Mammary epithelial cell (primary cell): ENCODE data around the gene CCDC158.

Experiments
- EZH2 ChIP-seq: IDR thresholded peaks from 2 replicates; pipeline ENCODE4 v1.6.1; 2012; ENCODE audit warnings: low read length, inconsistent platforms, borderline replicate concordance
- TF ChIP-seq, protein P1 (sequence below), 2 donors: IDR thresholded peaks in 1 of 2; conservative IDR thresholded peaks in 1 of 2; 2 replicates each; pipeline ENCODE4 v1.5.1; 2011 to 2012; ENCODE audit warnings: inconsistent platforms in 2 of 2, low read length in 2 of 2, mild to moderate bottlenecking in 2 of 2, control low read depth in 1 of 2, low read depth in 1 of 2; ENCODE audit not compliant: insufficient read depth in 1 of 2; ENCODE audit errors: extremely low read depth in 1 of 2

DNA sequence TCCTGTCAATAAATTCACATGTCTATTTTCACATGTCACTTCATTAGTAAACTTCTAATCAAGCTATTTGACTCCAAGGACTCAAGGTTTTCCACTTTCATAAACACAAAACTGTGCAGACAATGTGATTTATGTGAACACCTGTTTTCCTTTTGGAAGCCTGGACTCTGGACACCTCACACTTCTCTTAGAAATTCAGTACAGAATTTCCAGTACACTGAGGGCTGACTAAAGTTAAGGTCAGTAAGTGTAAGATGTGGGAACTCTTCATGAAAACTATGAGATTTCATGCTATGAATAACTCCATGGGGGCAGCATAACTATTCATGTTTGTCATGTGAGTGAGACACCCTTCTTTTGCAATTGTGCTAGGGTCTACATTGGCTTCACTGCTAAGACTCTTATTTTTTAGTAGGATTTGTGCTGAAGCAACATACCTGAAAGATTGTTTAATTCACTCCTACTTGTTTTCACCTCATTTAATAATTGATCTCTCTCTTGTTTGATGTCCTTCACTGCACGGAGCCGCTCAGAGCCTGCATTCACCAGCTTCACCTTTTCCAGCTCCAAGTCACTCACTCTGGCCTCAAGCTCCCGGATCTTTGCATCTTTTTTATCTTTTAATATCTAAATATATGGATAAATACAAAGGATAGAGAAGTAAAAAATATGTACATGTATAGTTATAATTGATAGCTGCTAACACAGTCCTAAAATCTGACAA is 59.1 kb downstream of the CCDC158 start:
- TF ChIP-seq, protein P1, sequence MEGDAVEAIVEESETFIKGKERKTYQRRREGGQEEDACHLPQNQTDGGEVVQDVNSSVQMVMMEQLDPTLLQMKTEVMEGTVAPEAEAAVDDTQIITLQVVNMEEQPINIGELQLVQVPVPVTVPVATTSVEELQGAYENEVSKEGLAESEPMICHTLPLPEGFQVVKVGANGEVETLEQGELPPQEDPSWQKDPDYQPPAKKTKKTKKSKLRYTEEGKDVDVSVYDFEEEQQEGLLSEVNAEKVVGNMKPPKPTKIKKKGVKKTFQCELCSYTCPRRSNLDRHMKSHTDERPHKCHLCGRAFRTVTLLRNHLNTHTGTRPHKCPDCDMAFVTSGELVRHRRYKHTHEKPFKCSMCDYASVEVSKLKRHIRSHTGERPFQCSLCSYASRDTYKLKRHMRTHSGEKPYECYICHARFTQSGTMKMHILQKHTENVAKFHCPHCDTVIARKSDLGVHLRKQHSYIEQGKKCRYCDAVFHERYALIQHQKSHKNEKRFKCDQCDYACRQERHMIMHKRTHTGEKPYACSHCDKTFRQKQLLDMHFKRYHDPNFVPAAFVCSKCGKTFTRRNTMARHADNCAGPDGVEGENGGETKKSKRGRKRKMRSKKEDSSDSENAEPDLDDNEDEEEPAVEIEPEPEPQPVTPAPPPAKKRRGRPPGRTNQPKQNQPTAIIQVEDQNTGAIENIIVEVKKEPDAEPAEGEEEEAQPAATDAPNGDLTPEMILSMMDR (conservative IDR thresholded peaks at IDR 0.05 in 1 of 2, IDR thresholded peaks at IDR 0.05 in 1 of 2; ENCODE audit: extremely low read depth in 1 of 2, insufficient read depth in 1 of 2, low read depth in 1 of 2, low read length in 2 of 2), result no peak
- no peak for TF ChIP-seq EZH2
